GM23338 (cell line): ENCODE results near the gene NUBP1. TPM values are rescaled to one million over a fixed set of nuclear protein-coding genes. Genes with fewer than 3 reads are reported as not detected.

ENCODE experiments used
- ATAC-seq: fragments of 200-7000 bp; cut with Tn5 transposase; 3 replicates; pipeline ENCODE4 v1.9.1; 2020
- DNase-seq: peaks from one replicate; pipeline ENCODE4 v3.0.0-alpha.2; 2015; ENCODE audit warnings: low spot score
- H2AFZ ChIP-seq: fragments of 200-600 bp; sonication (generic); 2 replicates; pipeline ENCODE4 v1.8.0; 2016; ENCODE audit warnings: antibody characterized with exemption, mild to moderate bottlenecking, moderate library complexity
- H3F3A ChIP-seq: fragments of 200-600 bp; sonication (generic); replicated peaks from 2 replicates; pipeline ENCODE4 v1.8.0; 2017; ENCODE audit warnings: antibody characterized with exemption, mixed run types, low read depth
- H3K27ac ChIP-seq: fragments of 200-600 bp; sonication (generic); 2 replicates; pipeline ENCODE4 v1.6.1; 2016; ENCODE audit warnings: low read depth
- H3K27me3 ChIP-seq: fragments of 200-600 bp; sonication (generic); 2 replicates; pipeline ENCODE4 v1.8.0; 2016; ENCODE audit warnings: mild to moderate bottlenecking, mixed run types, moderate library complexity; ENCODE audit not compliant: insufficient read depth
- H3K36me3 ChIP-seq: fragments of 200-600 bp; sonication (generic); 2 replicates; pipeline ENCODE4 v1.8.0; 2016; ENCODE audit warnings: mild to moderate bottlenecking; ENCODE audit not compliant: insufficient read depth
- H3K4me1 ChIP-seq: fragments of 200-600 bp; sonication (generic); 2 replicates; pipeline ENCODE4 v1.8.0; 2016; ENCODE audit warnings: mild to moderate bottlenecking, moderate library complexity; ENCODE audit not compliant: insufficient read depth
- H3K4me2 ChIP-seq: fragments of 200-600 bp; sonication (generic); 2 replicates; pipeline ENCODE4 v1.7.1; 2017; ENCODE audit warnings: mixed run types
- H3K4me3 ChIP-seq: fragments of 200-600 bp; sonication (generic); 2 replicates; pipeline ENCODE4 v1.6.1; 2016; ENCODE audit warnings: mixed run types
- H3K79me2 ChIP-seq: fragments of 200-600 bp; sonication (generic); replicated peaks from 2 replicates; pipeline ENCODE4 v1.8.0; 2017; ENCODE audit warnings: mild to moderate bottlenecking; ENCODE audit not compliant: insufficient read depth
- H3K9me2 ChIP-seq: fragments of 200-600 bp; sonication (generic); 2 replicates; pipeline ENCODE4 v1.8.0; 2017; ENCODE audit not compliant: insufficient read depth
- H4K20me1 ChIP-seq: fragments of 200-600 bp; sonication (generic); replicated peaks from 2 replicates; pipeline ENCODE4 v1.8.0; 2017; ENCODE audit warnings: mild to moderate bottlenecking; ENCODE audit not compliant: insufficient read depth
- H3K27ac Mint-ChIP-seq: 2 replicates; pipeline ENCODE4 v1.8.0; 2020; ENCODE audit warnings: inconsistent platforms, mild to moderate bottlenecking, moderate library complexity, mixed read lengths
- H3K27me3 Mint-ChIP-seq: 3 replicates; pipeline ENCODE4 v1.8.0; 2022; ENCODE audit warnings: low read depth, mild to moderate bottlenecking, moderate library complexity, mixed read lengths, inconsistent platforms; ENCODE audit not compliant: insufficient read depth, poor library complexity
- H3K36me3 Mint-ChIP-seq: 3 replicates; pipeline ENCODE4 v1.8.0; 2021; ENCODE audit warnings: low read depth, mild to moderate bottlenecking, inconsistent platforms, moderate library complexity, mixed read lengths
- H3K4me1 Mint-ChIP-seq: 3 replicates; pipeline ENCODE4 v1.8.0; 2020; ENCODE audit warnings: mild to moderate bottlenecking, inconsistent platforms, mixed read lengths
- H3K4me3 Mint-ChIP-seq: 3 replicates; pipeline ENCODE4 v1.8.0; 2021; ENCODE audit warnings: moderate library complexity, mild to moderate bottlenecking, inconsistent platforms, mixed read lengths
- H3K9me3 Mint-ChIP-seq: 3 replicates; pipeline ENCODE4 v1.8.0; 2020; ENCODE audit warnings: moderate library complexity, mild to moderate bottlenecking, inconsistent platforms, mixed read lengths
- EZH2 ChIP-seq: fragments of 200-600 bp; sonication (generic); IDR thresholded peaks from one replicate; pipeline ENCODE4 v1.8.0; 2017; ENCODE audit warnings: antibody characterized with exemption, mild to moderate bottlenecking, low read depth; ENCODE audit not compliant: unreplicated experiment
- EZH2phosphoT487 ChIP-seq: fragments of 200-600 bp; sonication (generic); IDR thresholded peaks from one replicate; pipeline ENCODE4 v1.8.1; 2018; ENCODE audit warnings: antibody characterized with exemption; ENCODE audit not compliant: unreplicated experiment
- JUNB ChIP-seq: IDR thresholded peaks from one replicate; pipeline ENCODE4 v1.6.1; 2016; ENCODE audit warnings: antibody characterized with exemption; ENCODE audit not compliant: unreplicated experiment
- STAT1 ChIP-seq: IDR thresholded peaks from one replicate; pipeline ENCODE4 v1.6.1; 2016; ENCODE audit warnings: antibody characterized with exemption; ENCODE audit not compliant: unreplicated experiment
- ZNF114 ChIP-seq: fragments of 250-450 bp; sonication (Bioruptor Pico); IDR thresholded peaks from 2 replicates; pipeline ENCODE4 v1.5.0; 2020; ENCODE audit warnings: mild to moderate bottlenecking, moderate library complexity
- polyA plus RNA-seq: library from polyadenylated mRNA; unstranded; fragments of >200 nt; fragmentation: Nextera tagmentation; extraction: Ambion mirVana; gene quantifications from 2 replicates; pipeline ENCODE4 v1.2.1, GENCODE V29; 2016
- total RNA-seq: library from RNA; depleted of rRNA; stranded (reverse); fragments of >200 nt; shearing (Covaris generic); gene quantifications from 2 replicates; pipeline ENCODE4 v1.2.3, GENCODE V29; 2014
- TF ChIP-seq, protein P1 (sequence below): IDR thresholded peaks from one replicate; pipeline ENCODE4 v1.6.1; 2018; ENCODE audit warnings: antibody characterized with exemption; ENCODE audit not compliant: unreplicated experiment
- TF ChIP-seq, protein P2 (sequence below): IDR thresholded peaks from 2 replicates; pipeline ENCODE4 v1.6.1; 2016; ENCODE audit warnings: antibody characterized with exemption
- TF ChIP-seq, protein P3 (sequence below), 2 experiments: fragments of 200-600 bp in 1 of 2; sonication (generic) in 1 of 2; conservative IDR thresholded peaks; 2 replicates each; pipeline versions ENCODE4 v1.5.1 to v1.6.1; 2016 to 2017; ENCODE audit warnings: antibody characterized with exemption in 2 of 2, low read depth in 2 of 2, mild to moderate bottlenecking in 2 of 2, moderate library complexity in 1 of 2

The NUBP1 gene
- total and polyA plus RNA-seq, 2 experiments from 2014 or later = 22.8 to 41.2 TPM

DNA sequence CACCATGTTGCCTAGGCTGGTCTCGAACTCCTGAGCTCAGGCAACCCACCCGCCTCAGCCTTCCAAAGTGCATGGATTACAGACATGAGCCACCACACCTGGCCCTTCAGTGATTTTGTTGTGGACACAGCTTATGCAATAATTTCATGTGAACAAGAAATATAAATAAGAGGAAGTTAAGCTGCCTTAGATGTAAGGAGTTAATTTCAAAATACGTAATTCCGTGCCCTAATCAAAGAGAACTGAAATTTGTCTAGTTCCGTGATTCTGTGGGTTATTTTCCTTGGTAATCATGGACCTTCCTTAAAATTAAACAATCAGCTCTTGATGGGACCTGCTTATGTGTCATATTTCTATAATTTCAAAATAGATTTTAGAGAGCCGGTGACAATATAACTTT is 63.1 kb downstream of the NUBP1 start:
- peaks cover 5% of the 10 kb centered on the region for H3K27me3 Mint-ChIP-seq
- Histone ChIP-seq H3K9me2 (no peaks in the 10 kb centered on the region), H3K36me3 (no peaks in the 10 kb centered on the region), H4K20me1 (no peaks in the 10 kb centered on the region), H3K4me2 (no peak overlapping the region), H3K27ac (no peak overlapping the region), H3K4me3 (no peak overlapping the region), H3K79me2 (no peaks in the 10 kb centered on the region), H3F3A (no peaks in the 10 kb centered on the region), H3K4me1 (no peaks in the 10 kb centered on the region), H2AFZ (no peak overlapping the region), H3K27me3 (no peaks in the 10 kb centered on the region)
- no peaks in the 10 kb centered on the region; the same call in 2 of the 3 replicates for H3K36me3 Mint-ChIP-seq
- no peak for DNase-seq
- TF ChIP-seq, protein P1, sequence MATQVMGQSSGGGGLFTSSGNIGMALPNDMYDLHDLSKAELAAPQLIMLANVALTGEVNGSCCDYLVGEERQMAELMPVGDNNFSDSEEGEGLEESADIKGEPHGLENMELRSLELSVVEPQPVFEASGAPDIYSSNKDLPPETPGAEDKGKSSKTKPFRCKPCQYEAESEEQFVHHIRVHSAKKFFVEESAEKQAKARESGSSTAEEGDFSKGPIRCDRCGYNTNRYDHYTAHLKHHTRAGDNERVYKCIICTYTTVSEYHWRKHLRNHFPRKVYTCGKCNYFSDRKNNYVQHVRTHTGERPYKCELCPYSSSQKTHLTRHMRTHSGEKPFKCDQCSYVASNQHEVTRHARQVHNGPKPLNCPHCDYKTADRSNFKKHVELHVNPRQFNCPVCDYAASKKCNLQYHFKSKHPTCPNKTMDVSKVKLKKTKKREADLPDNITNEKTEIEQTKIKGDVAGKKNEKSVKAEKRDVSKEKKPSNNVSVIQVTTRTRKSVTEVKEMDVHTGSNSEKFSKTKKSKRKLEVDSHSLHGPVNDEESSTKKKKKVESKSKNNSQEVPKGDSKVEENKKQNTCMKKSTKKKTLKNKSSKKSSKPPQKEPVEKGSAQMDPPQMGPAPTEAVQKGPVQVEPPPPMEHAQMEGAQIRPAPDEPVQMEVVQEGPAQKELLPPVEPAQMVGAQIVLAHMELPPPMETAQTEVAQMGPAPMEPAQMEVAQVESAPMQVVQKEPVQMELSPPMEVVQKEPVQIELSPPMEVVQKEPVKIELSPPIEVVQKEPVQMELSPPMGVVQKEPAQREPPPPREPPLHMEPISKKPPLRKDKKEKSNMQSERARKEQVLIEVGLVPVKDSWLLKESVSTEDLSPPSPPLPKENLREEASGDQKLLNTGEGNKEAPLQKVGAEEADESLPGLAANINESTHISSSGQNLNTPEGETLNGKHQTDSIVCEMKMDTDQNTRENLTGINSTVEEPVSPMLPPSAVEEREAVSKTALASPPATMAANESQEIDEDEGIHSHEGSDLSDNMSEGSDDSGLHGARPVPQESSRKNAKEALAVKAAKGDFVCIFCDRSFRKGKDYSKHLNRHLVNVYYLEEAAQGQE = no peak
- no peak for TF ChIP-seq EZH2phosphoT487
- no peak for TF ChIP-seq EZH2
- TF ChIP-seq, protein P2, sequence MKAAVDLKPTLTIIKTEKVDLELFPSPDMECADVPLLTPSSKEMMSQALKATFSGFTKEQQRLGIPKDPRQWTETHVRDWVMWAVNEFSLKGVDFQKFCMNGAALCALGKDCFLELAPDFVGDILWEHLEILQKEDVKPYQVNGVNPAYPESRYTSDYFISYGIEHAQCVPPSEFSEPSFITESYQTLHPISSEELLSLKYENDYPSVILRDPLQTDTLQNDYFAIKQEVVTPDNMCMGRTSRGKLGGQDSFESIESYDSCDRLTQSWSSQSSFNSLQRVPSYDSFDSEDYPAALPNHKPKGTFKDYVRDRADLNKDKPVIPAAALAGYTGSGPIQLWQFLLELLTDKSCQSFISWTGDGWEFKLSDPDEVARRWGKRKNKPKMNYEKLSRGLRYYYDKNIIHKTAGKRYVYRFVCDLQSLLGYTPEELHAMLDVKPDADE = no peak
- TF ChIP-seq STAT1 = no peak
- no peak overlapping the region for H3K4me3 Mint-ChIP-seq
- ATAC-seq = no peak
- H3K9me3 Mint-ChIP-seq = no peaks in the 10 kb centered on the region
- H3K27ac Mint-ChIP-seq = no peak overlapping the region
- H3K4me1 Mint-ChIP-seq = no peaks in the 10 kb centered on the region

DNA sequence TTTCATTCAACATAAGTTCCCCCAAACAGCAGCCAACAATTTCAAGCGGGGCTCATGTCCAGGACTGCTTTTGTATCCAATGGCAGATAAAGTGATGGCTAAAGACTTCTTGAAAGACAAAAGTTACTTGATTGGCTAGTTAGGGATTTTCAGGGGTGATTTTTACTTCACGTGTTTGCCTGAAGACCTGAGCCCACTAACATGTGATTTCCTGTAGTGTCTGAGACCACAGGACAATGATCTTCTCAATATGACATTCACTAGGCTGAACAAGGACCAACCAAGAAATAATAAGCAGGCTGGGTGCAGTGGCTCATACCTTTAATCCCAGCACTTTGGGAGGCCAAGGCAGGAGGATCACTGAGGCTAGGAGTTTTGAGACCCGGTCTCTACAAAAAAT is 64.6 kb downstream of the NUBP1 start:
- Mint-ChIP-seq H3K27me3 (peaks cover 5% of the 10 kb centered on the region), H3K9me3 (no peaks in the 10 kb centered on the region), H3K4me3 (no peak overlapping the region), H3K27ac (no peak overlapping the region), H3K4me1 (no peaks in the 10 kb centered on the region), H3K36me3 (no peaks in the 10 kb centered on the region; the same call in 2 of the 3 replicates)
- Histone ChIP-seq H2AFZ (no peak overlapping the region), H3K27me3 (no peaks in the 10 kb centered on the region), H3K9me2 (no peaks in the 10 kb centered on the region), H3K27ac (no peak overlapping the region), H4K20me1 (no peaks in the 10 kb centered on the region), H3K36me3 (no peaks in the 10 kb centered on the region), H3K4me1 (no peaks in the 10 kb centered on the region), H3F3A (no peaks in the 10 kb centered on the region), H3K4me2 (no peak overlapping the region), H3K79me2 (no peaks in the 10 kb centered on the region), H3K4me3 (no peak overlapping the region)
- TF ChIP-seq STAT1 (no peak), ZNF114 (CRISPR knock-in tag) (no peak), JUNB (no peak)
- TF ChIP-seq, protein P3, sequence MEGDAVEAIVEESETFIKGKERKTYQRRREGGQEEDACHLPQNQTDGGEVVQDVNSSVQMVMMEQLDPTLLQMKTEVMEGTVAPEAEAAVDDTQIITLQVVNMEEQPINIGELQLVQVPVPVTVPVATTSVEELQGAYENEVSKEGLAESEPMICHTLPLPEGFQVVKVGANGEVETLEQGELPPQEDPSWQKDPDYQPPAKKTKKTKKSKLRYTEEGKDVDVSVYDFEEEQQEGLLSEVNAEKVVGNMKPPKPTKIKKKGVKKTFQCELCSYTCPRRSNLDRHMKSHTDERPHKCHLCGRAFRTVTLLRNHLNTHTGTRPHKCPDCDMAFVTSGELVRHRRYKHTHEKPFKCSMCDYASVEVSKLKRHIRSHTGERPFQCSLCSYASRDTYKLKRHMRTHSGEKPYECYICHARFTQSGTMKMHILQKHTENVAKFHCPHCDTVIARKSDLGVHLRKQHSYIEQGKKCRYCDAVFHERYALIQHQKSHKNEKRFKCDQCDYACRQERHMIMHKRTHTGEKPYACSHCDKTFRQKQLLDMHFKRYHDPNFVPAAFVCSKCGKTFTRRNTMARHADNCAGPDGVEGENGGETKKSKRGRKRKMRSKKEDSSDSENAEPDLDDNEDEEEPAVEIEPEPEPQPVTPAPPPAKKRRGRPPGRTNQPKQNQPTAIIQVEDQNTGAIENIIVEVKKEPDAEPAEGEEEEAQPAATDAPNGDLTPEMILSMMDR (conservative IDR thresholded peaks at IDR 0.05; ENCODE audit: low read depth in 2 of 2) = no peak
- ATAC-seq (no peak), DNase-seq (no peak)
